ENCODE measurements around the gene KRTAP2-1.

DNA sequence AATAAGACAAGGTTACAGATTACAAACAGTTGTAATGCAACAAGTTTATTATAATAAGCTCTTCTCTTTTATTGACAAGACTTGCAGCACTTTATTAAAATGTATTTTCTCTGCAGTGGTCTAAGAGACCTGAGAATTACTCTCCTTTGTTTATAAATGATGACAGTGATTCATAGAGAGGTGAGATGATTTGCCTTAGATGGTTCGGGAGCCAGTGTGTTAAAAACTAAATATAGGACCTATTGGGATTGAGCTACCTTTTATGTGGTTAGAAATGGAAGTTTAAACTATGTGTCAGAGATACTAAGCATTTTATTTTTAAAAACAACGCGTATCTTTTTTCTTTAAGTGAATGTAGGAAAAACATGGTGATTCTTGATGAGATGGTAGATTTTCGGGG, 50.3 kb downstream of the KRTAP2-1 start:
- TF ChIP-seq, protein P1, sequence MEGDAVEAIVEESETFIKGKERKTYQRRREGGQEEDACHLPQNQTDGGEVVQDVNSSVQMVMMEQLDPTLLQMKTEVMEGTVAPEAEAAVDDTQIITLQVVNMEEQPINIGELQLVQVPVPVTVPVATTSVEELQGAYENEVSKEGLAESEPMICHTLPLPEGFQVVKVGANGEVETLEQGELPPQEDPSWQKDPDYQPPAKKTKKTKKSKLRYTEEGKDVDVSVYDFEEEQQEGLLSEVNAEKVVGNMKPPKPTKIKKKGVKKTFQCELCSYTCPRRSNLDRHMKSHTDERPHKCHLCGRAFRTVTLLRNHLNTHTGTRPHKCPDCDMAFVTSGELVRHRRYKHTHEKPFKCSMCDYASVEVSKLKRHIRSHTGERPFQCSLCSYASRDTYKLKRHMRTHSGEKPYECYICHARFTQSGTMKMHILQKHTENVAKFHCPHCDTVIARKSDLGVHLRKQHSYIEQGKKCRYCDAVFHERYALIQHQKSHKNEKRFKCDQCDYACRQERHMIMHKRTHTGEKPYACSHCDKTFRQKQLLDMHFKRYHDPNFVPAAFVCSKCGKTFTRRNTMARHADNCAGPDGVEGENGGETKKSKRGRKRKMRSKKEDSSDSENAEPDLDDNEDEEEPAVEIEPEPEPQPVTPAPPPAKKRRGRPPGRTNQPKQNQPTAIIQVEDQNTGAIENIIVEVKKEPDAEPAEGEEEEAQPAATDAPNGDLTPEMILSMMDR (IDR thresholded peaks at IDR 0.05 in 2 of 3, conservative IDR thresholded peaks at IDR 0.05 in 1 of 3; ENCODE audit: borderline replicate concordance in 1 of 3, insufficient read depth in 1 of 3, low read depth in 2 of 3, low read length in 2 of 3): no peak
- TF ChIP-seq EZH2phosphoT487 (IDR thresholded peaks at IDR 0.05; ENCODE audit: borderline replicate concordance): no peak
- TF ChIP-seq RAD21 (IDR thresholded peaks at IDR 0.05; ENCODE audit: low read depth): no peak
- TF ChIP-seq POLR2A (IDR thresholded peaks at IDR 0.05; ENCODE audit: borderline replicate concordance, extremely low read depth, insufficient read depth, insufficient read length): no peak
- TF ChIP-seq, protein P2, sequence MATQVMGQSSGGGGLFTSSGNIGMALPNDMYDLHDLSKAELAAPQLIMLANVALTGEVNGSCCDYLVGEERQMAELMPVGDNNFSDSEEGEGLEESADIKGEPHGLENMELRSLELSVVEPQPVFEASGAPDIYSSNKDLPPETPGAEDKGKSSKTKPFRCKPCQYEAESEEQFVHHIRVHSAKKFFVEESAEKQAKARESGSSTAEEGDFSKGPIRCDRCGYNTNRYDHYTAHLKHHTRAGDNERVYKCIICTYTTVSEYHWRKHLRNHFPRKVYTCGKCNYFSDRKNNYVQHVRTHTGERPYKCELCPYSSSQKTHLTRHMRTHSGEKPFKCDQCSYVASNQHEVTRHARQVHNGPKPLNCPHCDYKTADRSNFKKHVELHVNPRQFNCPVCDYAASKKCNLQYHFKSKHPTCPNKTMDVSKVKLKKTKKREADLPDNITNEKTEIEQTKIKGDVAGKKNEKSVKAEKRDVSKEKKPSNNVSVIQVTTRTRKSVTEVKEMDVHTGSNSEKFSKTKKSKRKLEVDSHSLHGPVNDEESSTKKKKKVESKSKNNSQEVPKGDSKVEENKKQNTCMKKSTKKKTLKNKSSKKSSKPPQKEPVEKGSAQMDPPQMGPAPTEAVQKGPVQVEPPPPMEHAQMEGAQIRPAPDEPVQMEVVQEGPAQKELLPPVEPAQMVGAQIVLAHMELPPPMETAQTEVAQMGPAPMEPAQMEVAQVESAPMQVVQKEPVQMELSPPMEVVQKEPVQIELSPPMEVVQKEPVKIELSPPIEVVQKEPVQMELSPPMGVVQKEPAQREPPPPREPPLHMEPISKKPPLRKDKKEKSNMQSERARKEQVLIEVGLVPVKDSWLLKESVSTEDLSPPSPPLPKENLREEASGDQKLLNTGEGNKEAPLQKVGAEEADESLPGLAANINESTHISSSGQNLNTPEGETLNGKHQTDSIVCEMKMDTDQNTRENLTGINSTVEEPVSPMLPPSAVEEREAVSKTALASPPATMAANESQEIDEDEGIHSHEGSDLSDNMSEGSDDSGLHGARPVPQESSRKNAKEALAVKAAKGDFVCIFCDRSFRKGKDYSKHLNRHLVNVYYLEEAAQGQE (IDR thresholded peaks at IDR 0.05; ENCODE audit: low read depth): no peak
- TF ChIP-seq JUND (IDR thresholded peaks at IDR 0.05): peak; percentile 57
- TF ChIP-seq SIN3A (IDR thresholded peaks at IDR 0.05; ENCODE audit: low read depth): no peak

All from HCT116 (cell line).